Measurements from ENCODE around the gene CIBAR2.

CIBAR2 gene

DNA sequence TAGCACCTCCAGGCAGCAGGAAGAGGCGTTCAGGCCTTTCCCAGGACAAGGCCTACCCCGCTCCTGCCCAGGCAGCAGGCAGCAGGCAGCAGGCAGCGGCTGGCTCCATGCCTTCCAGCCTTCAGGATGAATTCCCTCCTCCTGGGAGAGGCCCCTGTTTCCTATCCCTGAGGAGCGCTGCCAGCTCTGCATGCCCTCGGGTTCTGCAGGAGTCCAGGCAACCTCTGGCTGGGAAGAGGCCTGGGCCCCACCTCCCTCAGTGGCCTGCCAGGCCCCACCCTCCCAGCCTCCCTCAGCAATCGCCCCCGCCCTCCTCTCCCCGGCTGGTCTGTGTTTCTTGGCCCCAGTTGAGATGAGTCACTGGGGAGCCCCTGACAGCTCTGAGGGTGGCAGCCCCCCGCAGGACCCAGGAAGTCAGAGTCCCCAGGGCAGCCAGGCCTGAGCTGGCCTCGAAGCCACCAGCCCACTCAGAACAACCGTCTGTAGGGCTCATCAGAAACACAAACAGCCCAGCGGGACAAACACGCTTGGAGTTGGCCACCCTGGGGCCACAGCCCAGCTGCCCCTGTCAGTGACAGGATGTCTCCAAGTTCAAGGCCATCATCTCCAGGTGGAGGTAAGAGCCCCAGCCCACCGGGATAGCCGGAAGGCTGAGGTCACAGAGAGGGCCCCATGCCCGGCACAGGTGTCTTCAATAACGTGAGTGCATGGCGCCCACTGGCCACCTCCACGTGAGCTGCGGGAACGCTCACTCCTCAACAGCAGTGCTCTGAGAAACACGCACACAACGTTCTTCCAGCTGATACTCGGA is 39.5 kb upstream of the CIBAR2 start:
- TF ChIP-seq POLR2A (IDR thresholded peaks at IDR 0.05; ENCODE audit: extremely low read depth, insufficient read length) (no peak), MYC (IDR thresholded peaks at IDR 0.05; ENCODE audit: low read depth, low read length) (no peak), CTCF (IDR thresholded peaks at IDR 0.05; ENCODE audit: low read depth, low read length) (no peak)
- TF ChIP-seq, protein P1, sequence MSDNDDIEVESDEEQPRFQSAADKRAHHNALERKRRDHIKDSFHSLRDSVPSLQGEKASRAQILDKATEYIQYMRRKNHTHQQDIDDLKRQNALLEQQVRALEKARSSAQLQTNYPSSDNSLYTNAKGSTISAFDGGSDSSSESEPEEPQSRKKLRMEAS (IDR thresholded peaks at IDR 0.05; ENCODE audit: low read depth, low read length) = no peak
- DNase-seq (ENCODE audit: low read depth) = peak; percentile 77
- no peak overlapping the region for H3K4me3 ChIP-seq (ENCODE audit: low read depth, low read length)

GRCh38 chr16:85151079-85151602 is 38.9 kb upstream of the CIBAR2 start:
- TF ChIP-seq MYC (IDR thresholded peaks at IDR 0.05; ENCODE audit: low read depth, low read length) (no peak), CTCF (IDR thresholded peaks at IDR 0.05; ENCODE audit: low read depth, low read length) (no peak), POLR2A (IDR thresholded peaks at IDR 0.05; ENCODE audit: extremely low read depth, insufficient read length) (no peak)
- TF ChIP-seq, protein P1 (IDR thresholded peaks at IDR 0.05; ENCODE audit: low read depth, low read length) = no peak
- DNase-seq (ENCODE audit: low read depth) = no peak
- H3K4me3 ChIP-seq (ENCODE audit: low read depth, low read length) = no peak overlapping the region

DNA sequence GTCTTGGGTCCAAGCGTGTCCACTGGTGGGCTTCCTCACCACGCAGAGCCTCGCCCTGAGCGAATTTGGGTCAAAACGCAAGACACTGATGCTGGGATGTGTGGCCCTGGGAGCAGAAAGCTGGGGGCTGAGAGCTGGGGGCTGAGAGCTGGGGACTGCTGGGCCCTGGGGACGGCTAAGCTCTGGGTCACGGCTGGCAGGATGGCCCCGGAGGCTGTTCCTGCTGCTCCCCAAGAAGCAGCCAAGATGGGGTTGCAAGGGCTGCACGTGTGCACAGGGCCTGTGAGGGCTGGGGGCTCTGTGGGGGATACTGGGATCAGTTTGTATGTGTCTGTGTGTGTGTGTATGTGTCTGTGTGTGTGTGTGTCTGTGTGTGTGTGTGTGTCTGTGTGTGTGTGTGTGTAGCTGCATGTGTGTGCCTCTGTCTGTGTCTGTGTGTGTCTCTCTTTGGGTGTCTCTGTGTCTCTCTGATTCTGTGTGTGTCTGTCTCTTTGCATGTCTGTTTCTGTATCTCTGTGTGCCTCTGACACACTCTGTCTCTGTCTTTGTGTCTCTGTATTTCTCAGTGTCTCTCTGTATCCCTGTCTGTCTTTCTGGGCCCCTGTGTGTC is 38.2 kb upstream of the CIBAR2 start:
- DNase-seq (ENCODE audit: low read depth) = no peak
- H3K4me3 ChIP-seq (ENCODE audit: low read depth, low read length) = no peak overlapping the region
- TF ChIP-seq POLR2A (IDR thresholded peaks at IDR 0.05; ENCODE audit: extremely low read depth, insufficient read length) = no peak
- TF ChIP-seq MYC (IDR thresholded peaks at IDR 0.05; ENCODE audit: low read depth, low read length) = no peak
- no peak for TF ChIP-seq CTCF (IDR thresholded peaks at IDR 0.05; ENCODE audit: low read depth, low read length)
- TF ChIP-seq, protein P1 (IDR thresholded peaks at IDR 0.05; ENCODE audit: low read depth, low read length) = no peak

DNA sequence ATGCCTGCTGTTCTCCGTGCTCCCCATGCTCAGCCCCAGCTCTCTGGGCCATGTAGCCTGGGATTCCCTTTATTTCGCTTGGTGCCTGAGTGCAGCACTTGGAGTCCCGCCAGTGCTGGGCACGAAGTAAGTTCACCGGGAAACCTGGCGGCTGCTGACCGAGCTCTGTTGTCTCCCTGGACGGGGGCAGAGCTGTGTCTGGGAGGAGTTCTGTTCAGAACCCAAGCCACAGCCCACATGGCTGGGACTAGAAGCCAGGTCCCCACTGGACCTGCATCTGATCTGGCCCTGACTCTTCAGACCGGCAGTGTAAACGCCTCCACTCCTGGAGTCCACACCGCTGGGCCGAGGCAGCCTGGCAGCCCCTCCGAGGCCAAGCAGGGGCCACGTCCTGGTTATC is 37.5 kb upstream of the CIBAR2 start:
- no peak for TF ChIP-seq POLR2A (IDR thresholded peaks at IDR 0.05; ENCODE audit: extremely low read depth, insufficient read length)
- no peak for TF ChIP-seq CTCF (IDR thresholded peaks at IDR 0.05; ENCODE audit: low read depth, low read length)
- TF ChIP-seq, protein P1 (IDR thresholded peaks at IDR 0.05; ENCODE audit: low read depth, low read length) = no peak
- no peak overlapping the region for H3K4me3 ChIP-seq (ENCODE audit: low read depth, low read length)
- DNase-seq (ENCODE audit: low read depth) = no peak

DNA sequence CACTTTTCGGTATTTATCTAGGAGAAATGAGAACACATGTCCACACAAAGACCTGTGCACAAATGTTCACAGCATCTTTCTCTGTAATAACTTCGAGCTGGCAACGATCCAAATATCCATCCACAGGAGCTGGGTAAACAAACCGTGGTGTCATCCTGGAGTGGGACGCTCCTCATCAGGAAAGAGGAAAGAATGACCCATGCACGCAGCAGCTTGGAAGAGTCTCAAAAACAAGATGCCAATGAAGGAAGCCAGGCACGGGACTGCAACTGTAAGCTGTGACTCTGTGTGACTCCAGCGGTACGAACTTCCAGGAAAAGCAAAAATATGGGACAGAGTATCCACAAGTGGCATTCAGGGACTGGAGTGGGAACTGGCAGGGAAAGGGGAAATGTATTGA is 36.7 kb upstream of the CIBAR2 start:
- no peak overlapping the region for H3K4me3 ChIP-seq (ENCODE audit: low read depth, low read length)
- DNase-seq (ENCODE audit: low read depth) = no peak

More for the DNA sequence above, 36.7 kb upstream of the CIBAR2 start:
- TF ChIP-seq POLR2A (IDR thresholded peaks at IDR 0.05; ENCODE audit: extremely low read depth, insufficient read length) (no peak), CTCF (IDR thresholded peaks at IDR 0.05; ENCODE audit: low read depth, low read length) (no peak), MYC (IDR thresholded peaks at IDR 0.05; ENCODE audit: low read depth, low read length) (no peak)
- TF ChIP-seq, protein P1 (IDR thresholded peaks at IDR 0.05; ENCODE audit: low read depth, low read length) = no peak

Measured in NB4 (cell line).